ENCODE results near the gene ESPNL.

DNA sequence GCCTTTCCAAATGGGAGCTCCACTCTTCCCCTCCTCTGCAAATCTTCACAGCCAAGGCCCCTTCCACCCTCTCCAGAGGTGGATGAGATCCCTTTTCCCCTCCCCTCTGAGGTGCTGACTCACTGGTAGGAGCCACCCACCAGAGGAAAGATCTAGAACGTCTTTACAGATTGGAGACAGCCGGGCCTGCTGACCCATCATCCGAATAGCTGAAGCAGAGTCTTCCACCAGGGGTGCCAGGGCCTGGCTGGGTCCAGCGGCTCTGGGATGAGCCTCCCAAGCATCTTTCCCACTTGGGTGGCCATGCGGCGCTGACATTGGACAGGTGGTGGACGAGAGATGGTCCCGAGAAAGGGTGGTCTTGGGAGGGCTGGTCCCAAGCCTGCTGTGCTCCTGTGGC, 67.6 kb downstream of the ESPNL start:
- TF ChIP-seq, protein P1, sequence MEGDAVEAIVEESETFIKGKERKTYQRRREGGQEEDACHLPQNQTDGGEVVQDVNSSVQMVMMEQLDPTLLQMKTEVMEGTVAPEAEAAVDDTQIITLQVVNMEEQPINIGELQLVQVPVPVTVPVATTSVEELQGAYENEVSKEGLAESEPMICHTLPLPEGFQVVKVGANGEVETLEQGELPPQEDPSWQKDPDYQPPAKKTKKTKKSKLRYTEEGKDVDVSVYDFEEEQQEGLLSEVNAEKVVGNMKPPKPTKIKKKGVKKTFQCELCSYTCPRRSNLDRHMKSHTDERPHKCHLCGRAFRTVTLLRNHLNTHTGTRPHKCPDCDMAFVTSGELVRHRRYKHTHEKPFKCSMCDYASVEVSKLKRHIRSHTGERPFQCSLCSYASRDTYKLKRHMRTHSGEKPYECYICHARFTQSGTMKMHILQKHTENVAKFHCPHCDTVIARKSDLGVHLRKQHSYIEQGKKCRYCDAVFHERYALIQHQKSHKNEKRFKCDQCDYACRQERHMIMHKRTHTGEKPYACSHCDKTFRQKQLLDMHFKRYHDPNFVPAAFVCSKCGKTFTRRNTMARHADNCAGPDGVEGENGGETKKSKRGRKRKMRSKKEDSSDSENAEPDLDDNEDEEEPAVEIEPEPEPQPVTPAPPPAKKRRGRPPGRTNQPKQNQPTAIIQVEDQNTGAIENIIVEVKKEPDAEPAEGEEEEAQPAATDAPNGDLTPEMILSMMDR (IDR thresholded peaks at IDR 0.05; ENCODE audit: low read depth, low read length, missing input control): no peak
- TF ChIP-seq, protein P2, sequence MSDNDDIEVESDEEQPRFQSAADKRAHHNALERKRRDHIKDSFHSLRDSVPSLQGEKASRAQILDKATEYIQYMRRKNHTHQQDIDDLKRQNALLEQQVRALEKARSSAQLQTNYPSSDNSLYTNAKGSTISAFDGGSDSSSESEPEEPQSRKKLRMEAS (IDR thresholded peaks at IDR 0.05): no peak
- TF ChIP-seq RAD21 (IDR thresholded peaks at IDR 0.05): no peak
- no peak for TF ChIP-seq TAF1 (conservative IDR thresholded peaks at IDR 0.05)
- no peak for TF ChIP-seq YY1 (IDR thresholded peaks at IDR 0.05)
- TF ChIP-seq, protein P3, sequence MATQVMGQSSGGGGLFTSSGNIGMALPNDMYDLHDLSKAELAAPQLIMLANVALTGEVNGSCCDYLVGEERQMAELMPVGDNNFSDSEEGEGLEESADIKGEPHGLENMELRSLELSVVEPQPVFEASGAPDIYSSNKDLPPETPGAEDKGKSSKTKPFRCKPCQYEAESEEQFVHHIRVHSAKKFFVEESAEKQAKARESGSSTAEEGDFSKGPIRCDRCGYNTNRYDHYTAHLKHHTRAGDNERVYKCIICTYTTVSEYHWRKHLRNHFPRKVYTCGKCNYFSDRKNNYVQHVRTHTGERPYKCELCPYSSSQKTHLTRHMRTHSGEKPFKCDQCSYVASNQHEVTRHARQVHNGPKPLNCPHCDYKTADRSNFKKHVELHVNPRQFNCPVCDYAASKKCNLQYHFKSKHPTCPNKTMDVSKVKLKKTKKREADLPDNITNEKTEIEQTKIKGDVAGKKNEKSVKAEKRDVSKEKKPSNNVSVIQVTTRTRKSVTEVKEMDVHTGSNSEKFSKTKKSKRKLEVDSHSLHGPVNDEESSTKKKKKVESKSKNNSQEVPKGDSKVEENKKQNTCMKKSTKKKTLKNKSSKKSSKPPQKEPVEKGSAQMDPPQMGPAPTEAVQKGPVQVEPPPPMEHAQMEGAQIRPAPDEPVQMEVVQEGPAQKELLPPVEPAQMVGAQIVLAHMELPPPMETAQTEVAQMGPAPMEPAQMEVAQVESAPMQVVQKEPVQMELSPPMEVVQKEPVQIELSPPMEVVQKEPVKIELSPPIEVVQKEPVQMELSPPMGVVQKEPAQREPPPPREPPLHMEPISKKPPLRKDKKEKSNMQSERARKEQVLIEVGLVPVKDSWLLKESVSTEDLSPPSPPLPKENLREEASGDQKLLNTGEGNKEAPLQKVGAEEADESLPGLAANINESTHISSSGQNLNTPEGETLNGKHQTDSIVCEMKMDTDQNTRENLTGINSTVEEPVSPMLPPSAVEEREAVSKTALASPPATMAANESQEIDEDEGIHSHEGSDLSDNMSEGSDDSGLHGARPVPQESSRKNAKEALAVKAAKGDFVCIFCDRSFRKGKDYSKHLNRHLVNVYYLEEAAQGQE (IDR thresholded peaks at IDR 0.05): no peak
- TF ChIP-seq, protein P4, sequence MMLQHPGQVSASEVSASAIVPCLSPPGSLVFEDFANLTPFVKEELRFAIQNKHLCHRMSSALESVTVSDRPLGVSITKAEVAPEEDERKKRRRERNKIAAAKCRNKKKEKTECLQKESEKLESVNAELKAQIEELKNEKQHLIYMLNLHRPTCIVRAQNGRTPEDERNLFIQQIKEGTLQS (IDR thresholded peaks at IDR 0.05): no peak
- no peak for TF ChIP-seq FOXA1 (IDR thresholded peaks at IDR 0.05)
- no peak for TF ChIP-seq EGR1 (IDR thresholded peaks at IDR 0.05; ENCODE audit: low read depth in 2 of 2)
- TF ChIP-seq SP1 (IDR thresholded peaks at IDR 0.05): no peak
- TF ChIP-seq, protein P5, sequence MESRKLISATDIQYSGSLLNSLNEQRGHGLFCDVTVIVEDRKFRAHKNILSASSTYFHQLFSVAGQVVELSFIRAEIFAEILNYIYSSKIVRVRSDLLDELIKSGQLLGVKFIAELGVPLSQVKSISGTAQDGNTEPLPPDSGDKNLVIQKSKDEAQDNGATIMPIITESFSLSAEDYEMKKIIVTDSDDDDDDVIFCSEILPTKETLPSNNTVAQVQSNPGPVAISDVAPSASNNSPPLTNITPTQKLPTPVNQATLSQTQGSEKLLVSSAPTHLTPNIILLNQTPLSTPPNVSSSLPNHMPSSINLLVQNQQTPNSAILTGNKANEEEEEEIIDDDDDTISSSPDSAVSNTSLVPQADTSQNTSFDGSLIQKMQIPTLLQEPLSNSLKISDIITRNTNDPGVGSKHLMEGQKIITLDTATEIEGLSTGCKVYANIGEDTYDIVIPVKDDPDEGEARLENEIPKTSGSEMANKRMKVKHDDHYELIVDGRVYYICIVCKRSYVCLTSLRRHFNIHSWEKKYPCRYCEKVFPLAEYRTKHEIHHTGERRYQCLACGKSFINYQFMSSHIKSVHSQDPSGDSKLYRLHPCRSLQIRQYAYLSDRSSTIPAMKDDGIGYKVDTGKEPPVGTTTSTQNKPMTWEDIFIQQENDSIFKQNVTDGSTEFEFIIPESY (IDR thresholded peaks at IDR 0.05): no peak
- no peak for TF ChIP-seq JUND (IDR thresholded peaks at IDR 0.05)
- no peak for TF ChIP-seq GABPA (IDR thresholded peaks at IDR 0.05 in 1 of 2, conservative IDR thresholded peaks at IDR 0.05 in 1 of 2)
- TF ChIP-seq RXRA (IDR thresholded peaks at IDR 0.05): no peak
